Sigmoid colon (tissue), 7 donors: ENCODE measurements around the gene IL18BP. TPM values are rescaled to one million over a fixed set of nuclear protein-coding genes. Genes with fewer than 3 reads are reported as not detected.
A peak's percentile ranks its signal among the peaks of the same experiment; 100 is the strongest.

Experiments used
- DNase-seq: peaks from one replicate; pipeline ENCODE4 v3.0.0-alpha.2; 2019
- H3K27ac ChIP-seq, 4 donors: fragments of 200-600 bp; sonication (generic); one replicate each; pipeline ENCODE4 v1.5.1; 2016 to 2019; ENCODE audit warnings: mild to moderate bottlenecking in 1 of 4
- H3K27me3 ChIP-seq, 3 donors: fragments of 200-600 bp; sonication (generic); one replicate each; pipeline ENCODE4 v1.5.1; 2019; ENCODE audit warnings: mild to moderate bottlenecking in 1 of 3
- H3K36me3 ChIP-seq, 4 donors: fragments of 200-600 bp; sonication (generic); one replicate each; pipeline ENCODE4 v1.5.1; 2016 to 2019
- H3K4me1 ChIP-seq, 4 donors: fragments of 200-600 bp; sonication (generic); one replicate each; pipeline ENCODE4 v1.5.1; 2017 to 2019
- H3K4me3 ChIP-seq, 4 donors: fragments of 200-600 bp; sonication (generic); one replicate each; pipeline ENCODE4 v1.5.1; 2017 to 2019; ENCODE audit warnings: mild to moderate bottlenecking in 2 of 4, moderate library complexity in 1 of 4
- H3K9me3 ChIP-seq, 4 donors: fragments of 200-600 bp in 3 of 4; sonication (generic) in 3 of 4; one replicate each; pipeline versions ENCODE4 v1.5.1 to v1.6.1; 2013 to 2019
- CTCF ChIP-seq, 4 experiments: fragments of 450-650 bp in 3 of 4; fragments of 200-600 bp in 1 of 4; IDR thresholded peaks; one replicate each; pipeline ENCODE4 v1.5.1; 2016 to 2019; ENCODE audit warnings: antibody characterized with exemption in 4 of 4, mild to moderate bottlenecking in 3 of 4, moderate library complexity in 2 of 4
- EP300 ChIP-seq, 4 donors: sonication (generic); formaldehyde crosslinking; IDR thresholded peaks; one replicate each; pipeline ENCODE4 v1.6.1; 2017; ENCODE audit warnings: antibody characterized with exemption in 4 of 4
- POLR2A ChIP-seq, 2 donors: fragments of 450-650 bp; IDR thresholded peaks; one replicate each; pipeline ENCODE4 v1.6.1; 2016; ENCODE audit warnings: antibody characterized with exemption in 2 of 2, mild to moderate bottlenecking in 2 of 2, moderate library complexity in 2 of 2
- POLR2AphosphoS5 ChIP-seq, 4 donors: sonication (generic); formaldehyde crosslinking; IDR thresholded peaks; one replicate each; pipeline ENCODE4 v1.6.1; 2017; ENCODE audit warnings: antibody characterized with exemption in 4 of 4
- WGBS, 2 donors: extraction: QIAGEN DNeasy Blood & Tissue Kit; methylation state at CpG; one replicate each; pipeline ENCODE4 v1.1.7; 2013; 5-methylcytosine and 5-hydroxymethylcytosine counted together
- intact Hi-C: fragments of 100-400 bp; cut with DNase I; formaldehyde crosslinking; loops from one replicate; pipeline ENCODE4 v1.15.1; 2023
- polyA plus RNA-seq, 3 donors: library from polyadenylated mRNA; stranded (reverse); fragments of 200-250 nt; gene quantifications; one replicate each; pipeline ENCODE4 v1.2.3, GENCODE V29; 2013
- total RNA-seq, 4 donors: library from RNA; depleted of rRNA; stranded (reverse); fragments of >200 nt; gene quantifications; one replicate each; pipeline ENCODE4 v1.1.0, GENCODE V29; 2016
- donor health status: healthy with polysubstance abuse.
- donor health status: Bipolar disorder and iron deficiency.
- donor health status: healthy.

The IL18BP gene
- total and polyA plus RNA-seq, 7 donors: 2.5 to 21.3 (median 6.0) TPM

- H3K9me3 ChIP-seq: peaks cover 0 to 4% (median 0%) of the 10 kb centered on the region in 4 donors
- H3K27me3 ChIP-seq: no peaks in the 10 kb centered on the region
- WGBS, 2 donors: 48 to 73% methylated on average over 2 of the region's 2 CpGs
- H3K27ac ChIP-seq: peak overlapping the region in 3 of 4 donors; percentile 27 to 65 (median 28)
- no peak for DNase-seq
- intact Hi-C loops: no loop called here
- TF ChIP-seq CTCF (IDR thresholded peaks at IDR 0.05) (no peak), POLR2AphosphoS5 (IDR thresholded peaks at IDR 0.05) (no peak), POLR2A (IDR thresholded peaks at IDR 0.05) (no peak), EP300 (IDR thresholded peaks at IDR 0.05) (no peak)
- H3K4me1 ChIP-seq: peaks cover 0 to 13% (median 10%) of the 10 kb centered on the region in 4 donors
- no peak overlapping the region for H3K4me3 ChIP-seq
- H3K36me3 ChIP-seq: peaks cover 5 to 25% (median 9%) of the 10 kb centered on the region in 4 donors
Measured at GRCh38 chr11:71962428-71963038, 36.2 kb upstream of the IL18BP start.

- WGBS, 2 donors: 94 to 95% methylated on average over 8 of the region's 8 CpGs
- TF ChIP-seq CTCF (IDR thresholded peaks at IDR 0.05) (no peak), POLR2A (IDR thresholded peaks at IDR 0.05) (no peak), EP300 (IDR thresholded peaks at IDR 0.05) (no peak), POLR2AphosphoS5 (IDR thresholded peaks at IDR 0.05) (no peak)
- Histone ChIP-seq H3K27me3 (no peaks in the 10 kb centered on the region), H3K9me3 (peaks cover 0 to 4% (median 0%) of the 10 kb centered on the region in 4 donors), H3K4me1 (peaks cover 0 to 13% (median 10%) of the 10 kb centered on the region in 4 donors), H3K36me3 (peaks cover 5 to 25% (median 9%) of the 10 kb centered on the region in 4 donors), H3K4me3 (no peak overlapping the region), H3K27ac (peak overlapping the region in 2 of 4 donors; percentile 8 to 27)
- intact Hi-C loops: no loop called here
- no peak for DNase-seq
Measured at GRCh38 chr11:71963468-71963867, 35.2 kb upstream of the IL18BP start.

- intact Hi-C loops: no loop called here
- Histone ChIP-seq H3K27ac (no peak overlapping the region), H3K36me3 (peaks cover 5 to 29% (median 9%) of the 10 kb centered on the region in 4 donors), H3K9me3 (peaks cover 0 to 4% (median 0%) of the 10 kb centered on the region in 4 donors), H3K4me3 (no peak overlapping the region), H3K27me3 (no peaks in the 10 kb centered on the region), H3K4me1 (peaks cover 0 to 13% (median 10%) of the 10 kb centered on the region in 4 donors)
- TF ChIP-seq CTCF (IDR thresholded peaks at IDR 0.05): no peak
- no peak for TF ChIP-seq EP300 (IDR thresholded peaks at IDR 0.05)
- TF ChIP-seq POLR2A (IDR thresholded peaks at IDR 0.05): no peak
- no peak for TF ChIP-seq POLR2AphosphoS5 (IDR thresholded peaks at IDR 0.05)
- DNase-seq: no peak
- 94% methylated on average over 4 of the region's 4 CpGs for WGBS, 2 donors
Measured at GRCh38 chr11:71964641-71965040, 34.1 kb upstream of the IL18BP start.

- Histone ChIP-seq H3K4me3 (no peak overlapping the region), H3K4me1 (peaks cover 0 to 6% (median 2%) of the 10 kb centered on the region in 4 donors), H3K36me3 (peaks cover 0 to 13% (median 2%) of the 10 kb centered on the region in 4 donors), H3K27ac (no peak overlapping the region), H3K9me3 (no peaks in the 10 kb centered on the region), H3K27me3 (no peaks in the 10 kb centered on the region)
- intact Hi-C loops: loop anchor here (10.0 kb wide), 1 partner anchor 443 kb away; no protein-coding TSS in a partner anchor
- WGBS, 2 donors: 94 to 99% methylated on average over 2 of the region's 2 CpGs
- TF ChIP-seq EP300 (IDR thresholded peaks at IDR 0.05) (no peak), CTCF (IDR thresholded peaks at IDR 0.05) (no peak), POLR2AphosphoS5 (IDR thresholded peaks at IDR 0.05) (no peak), POLR2A (IDR thresholded peaks at IDR 0.05) (no peak)
- no peak for DNase-seq
Measured at GRCh38 chr11:71971680-71972079, 27.0 kb upstream of the IL18BP start.
